Measurements from ENCODE around the gene LMO2. TPM values are rescaled to one million over a fixed set of nuclear protein-coding genes. Genes with fewer than 3 reads are reported as not detected.

The LMO2 gene
- total RNA-seq: under 0.01 TPM in 1 of 2 replicates, not detected in the other

GRCh38 chr11:33891714-33892327, at the start of gene LMO2:
TSS of gene LMO2 (minus strand) at chr11:33892076. CDS start at chr11:33869716, 22,360 bp downstream.

Other genes starting within 250 kb of the LMO2 start
- not detected in 2 replicates for gene C11orf91, start 191.2 kb downstream of the LMO2 start, total RNA-seq
- 313 and 508 TPM in 2 replicates for gene CD59, start 155.7 kb downstream of the LMO2 start, total RNA-seq
- 37.6 and 41.9 TPM in 2 replicates for gene FBXO3, start 117.6 kb downstream of the LMO2 start, total RNA-seq
- gene CAPRIN1, start 159.7 kb upstream of the LMO2 start, total RNA-seq: 210 and 233 TPM in 2 replicates
- gene NAT10, start 213.6 kb upstream of the LMO2 start, total RNA-seq: 22.3 and 22.7 TPM in 2 replicates

All from hair follicle dermal papilla cell (primary cell).